T-helper 1 cell treated with Interleukin-12 subunit alpha and Interleukin-12 subunit beta and Interleukin-4 antibody, amounts not matched to agents 30 μg/mL and 1 μg/mL, for 36 hours (primary cell): ENCODE measurements around the gene BAZ2B.
A peak's percentile ranks its signal among the peaks of the same experiment; 100 is the strongest.
"Not testable (repeated sequence)": the region's sequence is repeated elsewhere in the genome, so short reads cannot be mapped to it uniquely, and the experiment has no call there.

ENCODE experiments used
- H3K27ac Mint-ChIP-seq: one replicate; pipeline ENCODE4 v1.8.0; 2021; ENCODE audit warnings: mild to moderate bottlenecking, mixed read lengths
- H3K27me3 Mint-ChIP-seq: one replicate; pipeline ENCODE4 v1.8.0; 2021; ENCODE audit warnings: low read depth, mixed read lengths
- H3K36me3 Mint-ChIP-seq: one replicate; pipeline ENCODE4 v1.8.0; 2021; ENCODE audit warnings: low read depth, mixed read lengths
- H3K4me1 Mint-ChIP-seq: one replicate; pipeline ENCODE4 v1.8.0; 2021; ENCODE audit warnings: low read depth, mixed read lengths
- H3K4me3 Mint-ChIP-seq: one replicate; pipeline ENCODE4 v1.8.0; 2021; ENCODE audit warnings: mild to moderate bottlenecking, moderate library complexity, mixed read lengths
- H3K9me3 Mint-ChIP-seq: one replicate; pipeline ENCODE4 v1.8.0; 2021; ENCODE audit warnings: mixed read lengths

The BAZ2B gene

DNA sequence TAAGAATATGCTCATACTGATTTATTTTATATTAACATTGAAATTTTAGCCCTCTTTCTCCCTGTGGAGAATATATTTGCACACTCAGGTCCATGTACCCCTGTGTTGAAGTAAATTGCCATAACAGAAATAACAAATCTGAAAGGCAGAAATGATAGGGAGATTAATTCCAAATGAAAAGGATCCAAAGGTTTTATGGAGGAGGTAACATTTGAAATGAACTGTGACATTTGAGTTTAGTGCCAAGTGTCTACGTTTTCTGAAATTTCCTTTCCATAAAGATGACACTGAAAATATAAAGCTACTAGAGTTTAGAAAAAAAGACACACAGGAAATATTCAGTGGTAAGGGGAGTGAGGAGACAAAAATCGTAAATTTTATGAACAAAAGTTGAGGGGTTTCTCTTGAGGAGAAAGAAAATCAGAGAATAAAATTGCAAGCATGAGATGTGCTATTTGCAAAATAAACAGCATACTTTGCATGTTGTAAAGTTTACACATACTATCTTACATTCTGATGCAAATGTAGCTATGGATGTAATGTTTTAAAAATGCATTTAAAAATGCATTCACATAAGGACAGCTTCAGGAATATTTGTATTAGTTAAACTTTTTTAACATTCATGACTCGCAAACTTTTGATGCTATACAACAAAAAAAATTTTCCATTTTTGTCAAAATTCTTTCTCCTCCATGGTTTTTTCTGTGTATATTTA is 69.5 kb downstream of the BAZ2B start:
- Mint-ChIP-seq H3K4me3 (no peak overlapping the region), H3K4me1 (no peaks in the 10 kb centered on the region), H3K36me3 (no peaks in the 10 kb centered on the region), H3K27me3 (peaks cover 6% of the 10 kb centered on the region), H3K9me3 (peaks cover 3% of the 10 kb centered on the region), H3K27ac (no peak overlapping the region)

DNA sequence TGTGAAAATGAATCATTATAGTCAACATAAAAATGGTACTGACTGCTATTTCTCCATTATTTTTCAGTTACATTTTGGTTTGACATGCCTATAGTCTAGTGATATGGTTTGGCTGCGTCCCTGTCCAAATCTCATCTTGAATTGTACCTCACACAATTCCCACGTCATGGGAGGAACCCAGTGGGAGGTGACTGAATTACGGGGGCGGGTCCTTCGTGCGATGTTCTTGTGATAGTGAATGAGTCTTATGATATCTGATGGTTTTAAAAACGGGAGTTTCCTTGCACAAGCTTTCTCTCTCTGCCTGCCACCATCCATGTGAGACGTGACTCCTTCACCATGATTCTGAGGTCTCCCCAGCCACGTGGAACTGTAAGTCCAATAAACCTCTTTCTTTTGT is 70.3 kb downstream of the BAZ2B start:
- no peak overlapping the region for H3K27ac Mint-ChIP-seq
- H3K27me3 Mint-ChIP-seq, result peaks cover 7% of the 10 kb centered on the region
- H3K9me3 Mint-ChIP-seq, result peaks cover 3% of the 10 kb centered on the region
- H3K4me1 Mint-ChIP-seq, result no peaks in the 10 kb centered on the region
- H3K36me3 Mint-ChIP-seq, result no peaks in the 10 kb centered on the region
- H3K4me3 Mint-ChIP-seq, result no peak overlapping the region

DNA sequence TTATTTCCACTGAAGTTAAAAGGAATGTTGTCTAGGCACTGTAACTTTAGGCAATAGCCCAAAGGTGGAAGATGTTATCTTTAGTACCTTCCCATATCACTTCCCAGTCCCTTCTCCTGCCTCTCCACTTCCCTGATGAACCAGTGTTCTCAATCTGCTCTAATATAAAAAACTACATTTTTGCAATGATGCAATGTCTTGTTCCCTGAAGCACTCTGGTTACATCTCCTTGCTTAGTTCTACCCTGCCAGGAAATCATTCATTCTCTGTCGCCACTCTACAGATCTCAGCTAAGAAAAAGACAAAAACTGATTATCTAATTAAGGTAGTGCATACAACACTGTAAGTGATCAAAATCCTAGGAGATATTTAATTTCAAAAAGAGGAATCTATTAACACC is 71.3 kb downstream of the BAZ2B start:
- Mint-ChIP-seq H3K36me3 (no peaks in the 10 kb centered on the region), H3K4me3 (no peak overlapping the region), H3K27ac (no peak overlapping the region), H3K27me3 (peaks cover 7% of the 10 kb centered on the region), H3K9me3 (peaks cover 3% of the 10 kb centered on the region), H3K4me1 (no peaks in the 10 kb centered on the region)

DNA sequence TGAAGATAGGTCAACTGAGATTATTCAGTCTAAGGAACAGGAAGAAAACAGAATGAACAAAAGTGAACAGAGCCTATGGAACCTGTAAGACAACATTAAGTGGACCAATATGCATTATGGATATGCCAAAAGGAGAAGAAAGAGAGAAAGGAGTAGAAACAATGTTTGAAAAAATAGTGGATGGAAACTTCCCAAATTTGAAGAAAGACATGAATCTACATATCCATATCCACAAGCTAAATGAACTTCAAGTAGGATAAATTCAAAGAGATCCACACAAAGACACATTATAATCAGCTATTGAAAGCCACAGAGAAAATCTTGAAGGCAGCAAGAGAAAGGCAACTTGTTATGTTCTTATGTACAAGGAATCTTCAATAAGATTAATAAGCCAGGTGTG is 74.2 kb downstream of the BAZ2B start:
- H3K36me3 Mint-ChIP-seq, result no peaks in the 10 kb centered on the region
- peaks cover 3% of the 10 kb centered on the region for H3K9me3 Mint-ChIP-seq
- H3K27ac Mint-ChIP-seq, result no peak overlapping the region
- no peak overlapping the region for H3K4me3 Mint-ChIP-seq
- H3K4me1 Mint-ChIP-seq, result no peaks in the 10 kb centered on the region
- peaks cover 7% of the 10 kb centered on the region for H3K27me3 Mint-ChIP-seq

DNA sequence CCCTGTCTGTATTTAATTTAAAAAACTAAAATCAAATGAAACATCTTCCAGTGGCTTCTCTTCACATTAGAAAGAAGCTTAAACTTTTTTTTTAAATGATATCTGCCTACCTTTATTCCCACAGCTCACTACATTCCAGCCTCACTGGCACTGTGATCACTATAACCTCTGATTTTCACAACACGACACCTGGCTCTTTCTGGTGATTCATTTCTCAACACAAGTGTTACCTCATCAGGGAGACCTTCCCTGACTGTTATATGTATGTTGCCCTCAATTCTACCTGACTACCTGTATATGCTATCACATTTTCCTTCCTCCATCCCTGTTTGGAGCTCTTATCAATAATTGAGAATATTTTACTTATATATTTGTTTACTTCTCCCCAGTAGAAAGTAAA is 76.6 kb downstream of the BAZ2B start:
- Mint-ChIP-seq H3K9me3 (peaks cover 3% of the 10 kb centered on the region), H3K4me3 (no peak overlapping the region), H3K27ac (no peak overlapping the region), H3K36me3 (no peaks in the 10 kb centered on the region), H3K4me1 (no peaks in the 10 kb centered on the region), H3K27me3 (peaks cover 7% of the 10 kb centered on the region)

DNA sequence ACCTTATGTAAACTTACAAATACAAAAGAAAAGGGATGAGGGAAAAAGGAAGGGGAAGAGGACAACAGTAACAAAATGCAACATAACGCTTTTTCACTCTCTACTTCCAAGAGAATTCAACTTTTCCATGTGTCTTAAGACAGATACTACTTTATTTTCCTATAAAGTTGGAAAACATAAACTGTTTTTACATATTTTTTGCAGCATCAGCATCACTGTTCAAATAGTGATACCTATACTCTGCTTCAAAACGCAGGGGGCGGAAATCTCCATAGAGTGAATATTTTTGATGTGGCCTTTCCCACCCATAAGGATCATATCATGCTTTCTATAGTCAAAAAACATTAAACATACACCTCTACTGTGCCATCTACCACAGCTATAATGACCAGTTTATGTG is 77.5 kb downstream of the BAZ2B start:
- Mint-ChIP-seq H3K4me1 (no peaks in the 10 kb centered on the region), H3K27ac (no peak overlapping the region), H3K36me3 (no peaks in the 10 kb centered on the region), H3K4me3 (no peak overlapping the region), H3K9me3 (peaks cover under 1% of the 10 kb centered on the region), H3K27me3 (peaks cover 4% of the 10 kb centered on the region)

DNA sequence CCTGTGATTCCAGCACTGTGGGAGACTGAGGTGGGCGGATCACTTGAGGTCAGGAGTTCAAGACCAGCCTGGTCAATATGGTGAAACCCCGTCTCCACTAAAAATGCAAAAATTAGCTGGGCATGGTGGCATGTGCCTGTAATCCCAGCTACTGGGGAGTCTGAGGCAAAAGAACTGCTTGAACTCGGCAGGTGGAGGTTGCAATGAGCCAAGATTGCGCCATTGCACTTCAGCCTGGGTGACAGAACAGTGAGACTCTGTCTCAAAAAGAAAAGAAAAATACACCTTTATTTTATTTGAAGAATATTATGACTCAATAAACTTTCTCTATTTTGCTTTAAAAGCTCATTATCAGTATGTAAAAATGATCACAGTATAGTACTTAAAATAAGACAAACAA is 81.1 kb downstream of the BAZ2B start:
- H3K9me3 Mint-ChIP-seq, H3K4me3 Mint-ChIP-seq, H3K36me3 Mint-ChIP-seq, H3K27ac Mint-ChIP-seq, H3K4me1 Mint-ChIP-seq, H3K27me3 Mint-ChIP-seq: not testable (repeated sequence)

DNA sequence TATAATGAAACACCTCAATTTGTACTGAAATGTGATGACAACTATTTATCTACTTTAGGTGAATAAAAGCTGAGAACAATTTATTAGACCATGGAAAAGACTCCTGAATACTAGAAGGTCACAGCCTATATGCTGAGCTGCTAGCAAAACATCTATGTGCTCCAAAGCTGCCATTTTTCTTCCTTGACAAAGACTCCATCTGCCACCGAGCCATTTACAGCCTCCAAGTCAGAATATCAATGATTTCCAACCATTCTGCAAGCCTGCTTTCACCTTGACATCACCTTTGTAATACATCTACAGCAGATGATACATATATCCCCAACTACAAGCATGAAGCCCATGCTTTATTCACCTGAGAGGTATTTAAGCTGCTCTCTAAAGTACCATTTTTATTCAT is 84.9 kb downstream of the BAZ2B start:
- no peaks in the 10 kb centered on the region for H3K36me3 Mint-ChIP-seq
- H3K27me3 Mint-ChIP-seq, result no peaks in the 10 kb centered on the region
- H3K9me3 Mint-ChIP-seq, result no peaks in the 10 kb centered on the region
- H3K4me3 Mint-ChIP-seq, result no peak overlapping the region
- H3K27ac Mint-ChIP-seq, result no peak overlapping the region
- no peaks in the 10 kb centered on the region for H3K4me1 Mint-ChIP-seq

DNA sequence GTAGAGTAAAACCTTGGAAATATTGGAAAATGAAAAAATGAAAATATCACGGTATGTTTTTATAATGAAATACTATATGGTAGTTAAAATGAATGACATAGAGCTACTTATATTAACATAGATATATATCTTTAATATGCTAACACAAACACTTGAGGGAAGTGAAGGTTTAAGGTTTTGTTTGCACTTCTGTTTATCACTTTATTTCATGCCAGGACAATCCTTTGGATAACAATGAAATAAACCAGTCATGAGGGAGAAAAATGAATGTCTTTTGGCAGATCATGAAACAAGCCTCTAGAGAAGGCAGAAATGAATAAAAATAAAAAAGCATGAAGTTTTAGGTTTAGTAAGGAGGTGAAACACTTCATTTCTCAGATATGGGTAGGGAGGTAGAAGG is 89.9 kb downstream of the BAZ2B start:
- Mint-ChIP-seq H3K4me3 (no peak overlapping the region), H3K36me3 (no peaks in the 10 kb centered on the region), H3K27me3 (no peaks in the 10 kb centered on the region), H3K9me3 (no peaks in the 10 kb centered on the region), H3K27ac (no peak overlapping the region), H3K4me1 (no peaks in the 10 kb centered on the region)

DNA sequence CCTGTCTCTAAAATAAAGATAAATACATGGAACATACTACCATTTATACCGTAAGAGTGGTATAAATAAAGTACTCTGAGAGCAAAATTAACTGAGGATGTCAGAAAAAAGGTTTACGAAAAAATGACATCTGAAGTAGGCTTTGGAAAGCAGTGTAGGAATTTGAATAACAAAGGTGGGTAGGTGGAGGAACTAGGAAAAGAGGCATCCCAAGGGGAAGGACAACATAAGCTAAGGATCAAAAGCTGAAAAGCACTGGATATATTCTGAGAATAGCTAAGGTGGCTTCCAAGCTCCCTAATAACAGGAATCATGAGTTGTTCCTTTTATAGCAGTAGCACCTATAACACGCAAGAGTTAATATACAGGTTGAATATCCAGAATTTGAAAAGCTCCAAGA is 91.3 kb downstream of the BAZ2B start:
- Mint-ChIP-seq H3K27me3 (no peaks in the 10 kb centered on the region), H3K4me3 (no peak overlapping the region), H3K36me3 (no peaks in the 10 kb centered on the region), H3K4me1 (no peaks in the 10 kb centered on the region), H3K9me3 (no peaks in the 10 kb centered on the region), H3K27ac (no peak overlapping the region)

DNA sequence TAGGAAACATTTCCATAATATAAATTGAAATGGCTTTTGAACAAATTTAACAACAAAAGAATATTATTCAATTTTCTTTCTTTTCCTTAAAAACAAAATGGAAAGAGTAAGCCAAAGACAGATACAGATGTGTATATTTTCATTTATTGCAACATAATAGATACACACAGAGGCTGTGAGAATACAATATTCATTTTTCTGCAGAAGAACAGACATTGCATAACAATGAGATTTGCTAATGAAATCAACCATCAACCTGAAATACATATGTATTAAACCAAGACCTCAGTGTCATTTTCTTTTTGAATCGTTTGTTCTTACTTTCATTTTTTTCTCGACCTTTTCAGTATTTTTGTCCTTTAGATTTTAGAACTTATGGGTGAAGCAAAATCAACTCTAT is 95.1 kb downstream of the BAZ2B start:
- Mint-ChIP-seq H3K27me3 (no peaks in the 10 kb centered on the region), H3K4me3 (no peak overlapping the region), H3K36me3 (no peaks in the 10 kb centered on the region), H3K4me1 (peaks cover 3% of the 10 kb centered on the region), H3K27ac (no peak overlapping the region), H3K9me3 (no peaks in the 10 kb centered on the region)

DNA sequence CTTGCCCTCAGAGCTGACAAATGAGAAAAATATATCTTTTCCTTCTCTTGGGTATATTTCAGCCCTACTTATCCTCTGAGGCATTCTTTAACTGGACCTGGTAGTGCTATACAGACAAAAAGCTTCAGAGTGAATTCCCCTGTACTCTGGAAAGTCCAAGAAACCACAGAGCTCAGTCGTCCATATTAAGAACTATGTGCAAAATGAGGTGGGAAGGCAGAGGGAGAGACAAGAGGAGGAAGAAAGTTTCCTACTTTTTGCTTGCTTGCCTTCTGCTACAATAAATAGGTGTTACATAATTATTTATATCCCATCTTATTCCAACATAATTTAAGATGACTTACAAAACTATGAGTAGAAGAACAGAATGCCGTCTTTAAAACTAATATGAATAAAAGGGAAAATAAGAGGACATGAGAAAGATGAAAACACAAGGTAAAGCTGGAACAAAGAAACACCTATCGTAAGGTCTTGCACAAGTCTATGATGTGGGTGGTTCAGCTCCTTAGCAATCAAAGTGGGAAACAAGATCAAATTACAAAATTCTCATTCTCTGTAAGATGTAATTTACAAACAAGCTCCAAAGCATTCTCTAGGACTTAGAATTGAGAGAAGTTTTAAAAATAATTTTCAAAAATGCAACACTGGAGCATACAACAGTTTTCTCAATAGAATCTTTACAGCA is 97.9 kb downstream of the BAZ2B start:
- H3K4me1 Mint-ChIP-seq, result peaks cover 6% of the 10 kb centered on the region
- H3K36me3 Mint-ChIP-seq, result no peaks in the 10 kb centered on the region
- H3K27ac Mint-ChIP-seq, result no peak overlapping the region
- H3K27me3 Mint-ChIP-seq, result no peaks in the 10 kb centered on the region
- no peaks in the 10 kb centered on the region for H3K9me3 Mint-ChIP-seq
- no peak overlapping the region for H3K4me3 Mint-ChIP-seq

DNA sequence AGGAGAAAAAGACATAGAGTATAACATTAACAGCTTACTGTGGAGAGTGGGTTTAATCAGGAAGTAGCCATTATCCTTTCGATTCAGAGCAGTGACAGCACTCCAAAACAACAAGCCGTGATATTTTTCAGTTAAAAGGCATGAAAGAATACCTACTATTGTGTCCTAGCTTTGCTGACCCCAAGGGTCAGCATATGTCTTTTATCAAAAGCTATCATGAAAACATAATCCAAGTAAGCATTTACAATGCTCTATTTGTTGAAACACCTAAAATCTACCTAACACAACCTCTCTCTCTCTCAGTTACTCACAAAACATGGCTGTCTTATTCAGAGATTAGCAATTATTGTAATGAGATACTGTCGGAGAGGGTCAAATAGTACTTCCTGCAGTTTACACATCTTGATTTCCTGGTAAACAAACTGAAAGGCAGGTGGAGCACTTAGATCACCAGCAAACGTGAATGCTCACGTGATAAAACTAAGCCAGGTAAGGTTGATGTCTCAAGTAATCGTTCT is 100.0 kb downstream of the BAZ2B start:
- Mint-ChIP-seq H3K4me3 (peak overlapping the region; percentile 66), H3K27me3 (no peaks in the 10 kb centered on the region), H3K9me3 (no peaks in the 10 kb centered on the region), H3K27ac (peak overlapping the region; percentile 60), H3K4me1 (peaks cover 8% of the 10 kb centered on the region), H3K36me3 (no peaks in the 10 kb centered on the region)

DNA sequence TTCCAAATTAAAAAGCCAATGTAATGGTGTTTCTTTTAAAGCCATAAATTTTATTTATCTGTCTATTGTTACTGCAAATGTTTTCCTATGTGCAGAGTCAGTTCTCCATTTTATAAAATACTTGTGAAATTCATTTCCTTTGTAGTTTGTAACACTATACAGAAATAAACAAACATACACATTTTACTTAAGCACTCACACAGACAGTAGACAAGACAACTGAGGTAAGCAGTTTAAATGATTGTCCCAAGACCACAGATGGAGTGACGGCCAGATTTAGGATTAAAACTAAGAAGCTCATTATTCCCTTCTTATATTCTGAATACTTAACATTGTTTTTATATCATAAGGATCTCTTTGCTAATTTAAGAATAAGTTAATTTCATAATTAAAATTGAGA is 100.9 kb downstream of the BAZ2B start:
- Mint-ChIP-seq H3K4me1 (peaks cover 8% of the 10 kb centered on the region), H3K27me3 (no peaks in the 10 kb centered on the region), H3K9me3 (no peaks in the 10 kb centered on the region), H3K36me3 (no peaks in the 10 kb centered on the region), H3K27ac (peak overlapping the region; percentile 73), H3K4me3 (peak overlapping the region; percentile 76)

DNA sequence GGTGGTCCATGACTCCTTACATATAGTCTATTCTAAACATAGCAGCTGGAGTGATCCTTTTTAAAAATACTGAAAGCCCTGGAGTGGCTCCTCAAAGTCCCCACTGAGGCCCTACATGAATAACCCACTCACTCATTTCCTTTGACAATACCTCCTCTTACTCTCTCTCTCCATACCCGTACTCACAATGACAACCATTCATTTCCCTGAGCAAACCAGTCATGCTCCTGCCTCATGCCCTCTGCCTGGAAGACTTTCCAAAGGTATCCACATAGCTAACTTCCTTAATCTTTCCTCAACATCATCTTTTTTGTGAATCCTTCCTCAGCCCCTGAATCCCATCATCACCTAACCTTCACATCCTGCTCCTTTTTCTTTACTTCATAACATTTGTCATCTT is 102.6 kb downstream of the BAZ2B start:
- Mint-ChIP-seq H3K9me3 (no peaks in the 10 kb centered on the region), H3K27me3 (no peaks in the 10 kb centered on the region), H3K36me3 (no peaks in the 10 kb centered on the region), H3K4me3 (no peak overlapping the region), H3K4me1 (peaks cover 8% of the 10 kb centered on the region), H3K27ac (no peak overlapping the region)
